OCI-LY7 (cell line): ENCODE measurements around the gene GPAT3.

Experiments
- EZH2phosphoT487 ChIP-seq: fragments of 200-600 bp; sonication (generic); IDR thresholded peaks from 2 replicates; pipeline ENCODE4 v1.6.1; 2018; ENCODE audit warnings: low read depth, borderline replicate concordance, mild to moderate bottlenecking, mixed run types, antibody characterized with exemption, low read length, moderate library complexity, mixed read lengths
- TF ChIP-seq, protein P1 (sequence below): fragments of 200-600 bp; sonication (generic); conservative IDR thresholded peaks from 2 replicates; pipeline ENCODE4 v1.5.1; 2014; ENCODE audit warnings: mild to moderate bottlenecking, antibody characterized with exemption, low read length, moderate library complexity, mixed read lengths

DNA sequence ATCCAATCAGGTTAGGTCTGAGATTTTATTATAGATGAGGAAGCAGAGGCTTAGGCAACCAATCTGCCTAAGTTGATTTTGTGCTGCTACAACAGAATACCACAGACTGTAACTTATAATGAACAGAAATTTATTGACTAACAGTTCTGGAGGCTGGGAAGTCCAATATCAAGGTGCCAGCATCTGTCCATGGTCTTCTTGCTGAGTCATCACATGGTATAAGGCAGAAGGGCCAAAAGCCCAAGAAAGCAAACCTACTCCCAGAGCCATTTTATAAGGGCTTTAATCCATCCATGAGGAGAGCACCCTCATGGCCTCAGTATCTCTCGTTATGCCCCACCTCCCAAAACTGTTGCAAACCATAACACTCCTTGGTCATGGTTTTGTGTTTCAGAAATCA is 55.8 kb downstream of the GPAT3 start:
- TF ChIP-seq, protein P1, sequence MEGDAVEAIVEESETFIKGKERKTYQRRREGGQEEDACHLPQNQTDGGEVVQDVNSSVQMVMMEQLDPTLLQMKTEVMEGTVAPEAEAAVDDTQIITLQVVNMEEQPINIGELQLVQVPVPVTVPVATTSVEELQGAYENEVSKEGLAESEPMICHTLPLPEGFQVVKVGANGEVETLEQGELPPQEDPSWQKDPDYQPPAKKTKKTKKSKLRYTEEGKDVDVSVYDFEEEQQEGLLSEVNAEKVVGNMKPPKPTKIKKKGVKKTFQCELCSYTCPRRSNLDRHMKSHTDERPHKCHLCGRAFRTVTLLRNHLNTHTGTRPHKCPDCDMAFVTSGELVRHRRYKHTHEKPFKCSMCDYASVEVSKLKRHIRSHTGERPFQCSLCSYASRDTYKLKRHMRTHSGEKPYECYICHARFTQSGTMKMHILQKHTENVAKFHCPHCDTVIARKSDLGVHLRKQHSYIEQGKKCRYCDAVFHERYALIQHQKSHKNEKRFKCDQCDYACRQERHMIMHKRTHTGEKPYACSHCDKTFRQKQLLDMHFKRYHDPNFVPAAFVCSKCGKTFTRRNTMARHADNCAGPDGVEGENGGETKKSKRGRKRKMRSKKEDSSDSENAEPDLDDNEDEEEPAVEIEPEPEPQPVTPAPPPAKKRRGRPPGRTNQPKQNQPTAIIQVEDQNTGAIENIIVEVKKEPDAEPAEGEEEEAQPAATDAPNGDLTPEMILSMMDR = no peak
- TF ChIP-seq EZH2phosphoT487 = no peak
